GM12878 (cell line): ENCODE results near the gene GALNT18. TPM values are rescaled to one million over a fixed set of nuclear protein-coding genes. Genes with fewer than 3 reads are reported as not detected.

Experiments used
- ATAC-seq: fragments of 200-7000 bp; cut with Tn5 transposase; 3 replicates; pipeline ENCODE4 v1.9.1; 2020; ENCODE audit warnings: mild to moderate bottlenecking, moderate library complexity
- BruUV-seq: library from RNA; stranded (reverse); fragments of 400-500 nt; replicated peaks from 2 replicates; lab custom pipeline; 2021; lab: Mats Ljungman, UMichigan
- CTCF ChIA-PET: fragments of 300-600 bp; sonication (Branson Sonifier 250); formaldehyde crosslinking; extraction: SDS; loops from one replicate; lab custom pipeline; 2021; ENCODE audit warnings: inconsistent platforms; lab: Yijun Ruan, JAX
- POLR2A ChIA-PET: fragments of 350-600 bp; formaldehyde crosslinking; extraction: SDS; loops from one replicate; lab custom pipeline; 2021; ENCODE audit warnings: inconsistent platforms; lab: Charles Lee
- RAD21 ChIA-PET: fragments of 300-600 bp; sonication (Branson Sonifier 250); formaldehyde crosslinking; loops from one replicate; lab custom pipeline; 2023; ENCODE audit warnings: antibody characterized with exemption; ENCODE audit not compliant: unreplicated experiment; lab: Charles Lee
- SMC1A ChIA-PET: fragments of 300-600 bp; sonication (Branson Sonifier 250); formaldehyde crosslinking; loops from one replicate; lab custom pipeline; 2023; ENCODE audit not compliant: unreplicated experiment, uncharacterized antibody; lab: Charles Lee
- DNase-seq: peaks from one replicate; pipeline ENCODE4 v3.0.0-alpha.2; 2011; ENCODE audit warnings: low read depth, low spot score
- FAIRE-seq: peaks from 3 replicates; lab custom pipeline; 2011; peaks lifted over from hg19 to GRCh38; lab: Jason Lieb, UNC
- H2AFZ ChIP-seq: 2 replicates; pipeline ENCODE4 v1.6.0; 2011; ENCODE audit warnings: low read depth, low read length, control low read depth; ENCODE audit not compliant: control insufficient read depth
- H3K27ac ChIP-seq: 2 replicates; pipeline ENCODE4 v1.5.1; 2011; ENCODE audit warnings: control low read depth; ENCODE audit not compliant: control insufficient read depth, insufficient read depth
- H3K27me3 ChIP-seq, 2 experiments: replicated peaks in 1 of 2; 2 replicates each; pipeline versions ENCODE4 v1.6.0 to v1.6.1; 2011; ENCODE audit warnings: low read length in 1 of 2; ENCODE audit not compliant: control insufficient read depth in 2 of 2, insufficient read depth in 2 of 2
- H3K36me3 ChIP-seq, 2 experiments: 2 replicates each; pipeline ENCODE4 v1.5.1; 2011; ENCODE audit warnings: low read length in 1 of 2; ENCODE audit not compliant: control insufficient read depth in 2 of 2, insufficient read depth in 2 of 2
- H3K4me1 ChIP-seq: 2 replicates; pipeline ENCODE4 v1.6.1; 2011; ENCODE audit warnings: mild to moderate bottlenecking, low read length, moderate library complexity, mixed read lengths; ENCODE audit not compliant: control insufficient read depth, insufficient read depth
- H3K4me2 ChIP-seq: 2 replicates; pipeline ENCODE4 v1.6.0; 2011; ENCODE audit warnings: control low read depth; ENCODE audit not compliant: control insufficient read depth, insufficient read depth
- H3K4me3 ChIP-seq: fragments of 200-600 bp; sonication (generic); 2 replicates; pipeline ENCODE4 v1.5.1; 2016
- H3K79me2 ChIP-seq: 2 replicates; pipeline ENCODE4 v1.6.0; 2011; ENCODE audit warnings: low read length; ENCODE audit not compliant: control insufficient read depth, insufficient read depth
- H3K9ac ChIP-seq: 2 replicates; pipeline ENCODE4 v1.8.0; 2011; ENCODE audit warnings: low read length, control low read depth, mixed read lengths; ENCODE audit not compliant: control insufficient read depth, insufficient read depth
- H3K9me3 ChIP-seq: replicated peaks from 3 replicates; pipeline ENCODE4 v1.5.1; 2011; ENCODE audit warnings: mild to moderate bottlenecking, low read length; ENCODE audit not compliant: control insufficient read depth, insufficient read depth
- H4K20me1 ChIP-seq: 2 replicates; pipeline ENCODE4 v1.6.0; 2011; ENCODE audit not compliant: control insufficient read depth, insufficient read depth
- BHLHE40 ChIP-seq, 2 experiments: fragments of 450-650 bp in 1 of 2; IDR thresholded peaks; 2 replicates each; pipeline ENCODE4 v1.6.1; 2011 to 2017; ENCODE audit warnings: low read depth in 2 of 2, borderline replicate concordance in 1 of 2, improper control_type of control experiment in 1 of 2, low read length in 1 of 2, mild to moderate bottlenecking in 1 of 2
- DPF2 ChIP-seq: fragments of 450-650 bp; IDR thresholded peaks from 2 replicates; pipeline ENCODE4 v1.6.1; 2017; ENCODE audit warnings: mild to moderate bottlenecking
- ETV6 ChIP-seq, 2 experiments: fragments of 450-650 bp in 1 of 2; IDR thresholded peaks in 1 of 2; conservative IDR thresholded peaks in 1 of 2; 2 replicates each; pipeline ENCODE4 v1.6.1; 2014; ENCODE audit warnings: antibody characterized with exemption in 1 of 2, borderline replicate concordance in 1 of 2, low read depth in 1 of 2, mild to moderate bottlenecking in 1 of 2, moderate library complexity in 1 of 2
- HDAC6 ChIP-seq: fragments of 200-600 bp; sonication (generic); IDR thresholded peaks from one replicate; pipeline ENCODE4 v1.8.0; 2017; ENCODE audit warnings: antibody characterized with exemption; ENCODE audit not compliant: unreplicated experiment
- RAD21 ChIP-seq: IDR thresholded peaks from 2 replicates; pipeline ENCODE4 v1.6.1; 2011; ENCODE audit warnings: mild to moderate bottlenecking, low read depth, low read length, moderate library complexity; ENCODE audit not compliant: insufficient read depth
- RFX5 ChIP-seq: IDR thresholded peaks from 2 replicates; pipeline ENCODE4 v1.6.1; 2011; ENCODE audit warnings: low read depth, low read length, improper control_type of control experiment
- SIX5 ChIP-seq: IDR thresholded peaks from 2 replicates; pipeline ENCODE4 v1.6.1; 2011; ENCODE audit warnings: mild to moderate bottlenecking, low read depth, low read length, moderate library complexity; ENCODE audit not compliant: severe bottlenecking
- USF1 ChIP-seq: IDR thresholded peaks from 2 replicates; pipeline ENCODE4 v1.6.1; 2011; ENCODE audit warnings: borderline replicate concordance, low read depth, mild to moderate bottlenecking, moderate library complexity, mixed read lengths, low read length; ENCODE audit not compliant: insufficient read depth; ENCODE audit errors: extremely low read length
- ZBTB11 ChIP-seq: fragments of 450-650 bp; formaldehyde crosslinking; IDR thresholded peaks from 2 replicates; pipeline ENCODE4 v1.5.0; 2022; ENCODE audit warnings: mild to moderate bottlenecking, missing genetic modification characterization
- ZBTB33 ChIP-seq: fragments of 450-650 bp; IDR thresholded peaks from 2 replicates; pipeline ENCODE4 v1.6.1; 2017; ENCODE audit warnings: mild to moderate bottlenecking
- ZNF207 ChIP-seq: fragments of 450-650 bp; IDR thresholded peaks from 2 replicates; pipeline ENCODE4 v1.6.1; 2014; ENCODE audit warnings: antibody characterized with exemption, mild to moderate bottlenecking, borderline replicate concordance
- ZNF592 ChIP-seq: fragments of 450-650 bp; IDR thresholded peaks from 2 replicates; pipeline ENCODE4 v1.6.1; 2017; ENCODE audit warnings: mild to moderate bottlenecking, moderate library complexity
- WGBS: methylation state at CpG from one replicate; pipeline ENCODE4 v1.1.6; 2016; ENCODE audit warnings: low lambda C conversion rate; ENCODE audit not compliant: insufficient replicate concordance, insufficient coverage; ENCODE audit errors: missing lambda C conversion rate; 5-methylcytosine and 5-hydroxymethylcytosine counted together
- in situ Hi-C: fragments of 300-500 bp; cut with MboI; formaldehyde crosslinking; loops from 9 replicates; pipeline ENCODE4 v1.14.3; 2018; ENCODE audit warnings: mixed read lengths
- intact Hi-C: fragments of 100-400 bp; cut with micrococcal nuclease; formaldehyde crosslinking; loops from one replicate; pipeline ENCODE4 v1.14.2; 2022; ENCODE audit not compliant: unreplicated experiment
- polyA plus RNA-seq, 11 experiments: library from polyadenylated mRNA; depleted of rRNA in 4 of 11; unstranded in 6 of 11; stranded (reverse) in 5 of 11; fragments of >200 nt; fragmentation: Nextera tagmentation in 4 of 11; fragmentation: Illumina TruSeq in 1 of 11; extraction: Ambion mirVana in 4 of 11; extraction: Trizol in 1 of 11; gene quantifications; 1 replicate in 1 of 11; 2 replicates in 10 of 11; pipeline versions ENCODE4 v1.2.1 to v1.2.3, GENCODE V29; 2011 to 2016; ENCODE audit warnings: inconsistent platforms in 2 of 11, missing spikeins in 2 of 11, low read depth in 1 of 11
- total RNA-seq, 4 experiments: library from RNA; depleted of rRNA in 3 of 4; stranded (reverse); fragments of >200 nt in 3 of 4; fragmentation: Illumina TruSeq in 1 of 4; extraction: Trizol in 1 of 4; gene quantifications; 2 replicates each; pipeline versions ENCODE4 v1.2.1 to v1.2.3, GENCODE V29; 2013 to 2021

Gene GALNT18
- total and polyA plus RNA-seq, 10 of the 15 experiments (the other 5 are each of a cell fraction or from before 2014, with no cell fraction given), result 1.2 to 14.2 (median 6.3) TPM

- ChIA-PET SMC1A (no interaction called here), CTCF (no interaction called here), POLR2A (no interaction called here), RAD21 (no interaction called here)
- Histone ChIP-seq H3K27ac (no peak overlapping the region), H3K4me1 (no peaks in the 10 kb centered on the region), H3K79me2 (no peaks in the 10 kb centered on the region), H3K27me3 (no peaks in the 10 kb centered on the region), H3K4me3 (no peak overlapping the region), H2AFZ (no peak overlapping the region), H3K9me3 (no peaks in the 10 kb centered on the region), H3K36me3 (peaks cover 0 to 5% of the 10 kb centered on the region in 2 experiments; a peak in 2 of 4 replicates), H3K4me2 (no peak overlapping the region), H4K20me1 (no peaks in the 10 kb centered on the region), H3K9ac (no peak overlapping the region)
- intact Hi-C loops (no loop called here), in situ Hi-C loops (no loop called here)
- 21% methylated on average over 4 of the region's 4 CpGs for WGBS
- no peak for FAIRE-seq
- no peak for ATAC-seq
- BruUV-seq, result no TSS peak
- DNase-seq, result no peak
- no peak for TF ChIP-seq ZNF207
- no peak for TF ChIP-seq SIX5
- TF ChIP-seq DPF2, result no peak
- TF ChIP-seq HDAC6, result no peak
- no peak for TF ChIP-seq ZNF592
- TF ChIP-seq RFX5, result no peak
- no peak for TF ChIP-seq USF1
- TF ChIP-seq BHLHE40 (IDR thresholded peaks at IDR 0.05; ENCODE audit: borderline replicate concordance in 1 of 2, low read depth in 2 of 2, low read length in 1 of 2), result no peak
- no peak for TF ChIP-seq ETV6 (conservative IDR thresholded peaks at IDR 0.05 in 1 of 2, IDR thresholded peaks at IDR 0.05 in 1 of 2; ENCODE audit: borderline replicate concordance in 1 of 2, low read depth in 1 of 2)
- no peak for TF ChIP-seq ZBTB11
- TF ChIP-seq RAD21, result no peak
- no peak for TF ChIP-seq ZBTB33
Observed at GRCh38 chr11:11471201-11471600, 150.6 kb downstream of the GALNT18 start.
